ENCODE results near the gene PLP2.

PLP2 gene

DNA sequence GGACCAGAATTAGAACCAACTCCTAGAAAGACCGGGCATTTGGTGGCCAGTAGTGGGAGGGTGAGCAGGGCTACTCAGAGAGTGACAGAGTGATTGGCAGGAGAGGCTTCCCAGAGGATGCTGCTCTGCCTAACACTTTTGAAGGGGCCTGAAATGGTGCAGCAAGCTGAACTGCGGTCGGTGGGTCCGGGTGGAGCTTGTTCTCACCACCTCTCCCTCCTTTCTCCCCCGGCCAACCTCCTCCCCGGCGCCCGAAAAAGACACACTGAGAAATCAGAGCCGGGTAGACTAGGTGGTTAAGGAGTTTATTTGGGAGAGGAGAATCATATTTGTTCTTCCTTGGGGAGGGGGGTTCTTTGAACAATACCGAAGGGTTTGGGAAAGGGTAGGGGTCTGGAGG lies 15.8 kb downstream of the PLP2 start:
- DNase-seq, result no peak

DNA sequence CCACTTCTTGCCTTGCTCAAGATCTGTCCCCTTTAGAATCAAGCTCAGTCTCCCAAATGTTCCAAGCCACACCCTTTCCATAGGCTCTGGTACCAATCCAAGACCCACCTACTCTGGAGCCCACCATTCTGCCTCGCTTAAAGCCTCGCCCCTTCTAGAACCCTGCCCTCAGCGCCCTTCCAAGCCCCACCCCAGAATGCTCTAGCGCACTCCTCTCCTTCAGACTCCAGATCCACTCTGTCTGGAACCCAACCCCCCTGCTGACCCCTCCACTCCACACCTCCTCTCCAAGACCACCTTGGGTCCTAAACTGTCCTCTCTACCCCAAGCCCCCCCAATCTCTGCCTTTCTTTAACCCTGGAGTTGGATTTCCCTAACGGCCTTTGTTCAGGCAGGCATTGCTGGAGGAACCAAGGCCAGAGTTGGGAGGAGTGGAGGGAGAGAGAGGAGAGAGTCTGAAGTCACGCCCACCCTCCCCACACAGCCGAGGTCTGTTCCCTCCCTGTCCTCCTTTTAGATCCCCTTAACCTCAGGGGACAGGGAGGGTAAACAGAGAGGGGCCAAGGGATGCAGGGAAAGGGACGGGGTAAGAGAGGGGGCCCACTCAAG lies 16.9 kb downstream of the PLP2 start:
- no peak for DNase-seq

DNA sequence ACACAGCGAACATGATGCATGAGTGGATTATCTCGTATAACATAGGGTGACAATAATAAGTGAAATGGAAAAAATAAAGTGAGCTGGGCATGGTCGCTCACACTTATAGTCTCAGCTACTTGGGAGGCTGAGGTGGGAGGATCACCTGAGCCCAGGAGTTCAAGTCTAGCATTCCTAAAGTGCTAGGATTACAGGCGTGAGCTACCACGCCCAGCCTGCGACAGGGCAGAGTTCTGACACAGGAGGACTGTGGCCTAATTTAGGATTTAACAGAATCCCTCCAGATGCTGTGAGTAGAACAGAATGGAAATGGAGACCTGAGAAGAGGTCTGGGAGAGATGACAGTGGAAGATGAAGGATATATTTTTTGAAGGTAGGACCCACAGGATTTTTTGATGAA lies 17.9 kb downstream of the PLP2 start:
- DNase-seq, result no peak

DNA sequence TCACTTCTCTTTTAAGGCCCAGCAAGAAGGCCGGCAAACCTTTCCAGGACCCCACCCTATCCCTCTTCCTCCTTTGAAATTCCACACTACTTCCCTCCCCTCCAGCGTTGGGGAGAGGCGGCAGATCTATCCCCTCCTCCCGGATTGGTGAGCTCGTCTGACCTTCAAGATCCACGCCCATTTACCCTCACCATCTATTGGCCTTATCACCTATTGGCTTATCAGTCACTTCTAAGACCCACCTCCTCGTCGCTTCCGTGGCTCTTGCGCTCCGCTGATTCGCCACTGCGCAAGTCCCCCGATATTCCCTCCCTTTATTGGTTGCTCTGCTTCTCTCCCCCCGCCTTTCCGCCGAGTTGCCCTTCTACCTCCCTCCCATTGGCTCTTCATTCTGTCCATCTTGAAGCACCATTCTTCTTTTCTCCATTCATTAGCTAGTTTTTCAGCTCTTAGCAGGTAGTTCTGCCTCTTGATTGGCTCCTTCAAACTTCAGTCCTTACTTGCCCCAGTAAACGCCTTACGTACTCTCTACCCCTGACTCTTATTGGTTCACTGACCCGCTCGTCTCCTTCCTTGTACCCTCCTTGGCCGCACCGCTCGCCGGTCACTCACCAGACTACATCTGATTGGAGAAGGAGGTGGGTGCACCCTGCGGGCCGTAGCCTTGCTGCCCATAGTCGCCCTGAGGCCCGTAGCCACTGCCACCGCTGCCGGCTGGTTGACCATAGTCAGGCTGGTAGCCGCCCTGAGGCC lies 19.3 kb downstream of the PLP2 start:
- DNase-seq, result peak; percentile 97

DNA sequence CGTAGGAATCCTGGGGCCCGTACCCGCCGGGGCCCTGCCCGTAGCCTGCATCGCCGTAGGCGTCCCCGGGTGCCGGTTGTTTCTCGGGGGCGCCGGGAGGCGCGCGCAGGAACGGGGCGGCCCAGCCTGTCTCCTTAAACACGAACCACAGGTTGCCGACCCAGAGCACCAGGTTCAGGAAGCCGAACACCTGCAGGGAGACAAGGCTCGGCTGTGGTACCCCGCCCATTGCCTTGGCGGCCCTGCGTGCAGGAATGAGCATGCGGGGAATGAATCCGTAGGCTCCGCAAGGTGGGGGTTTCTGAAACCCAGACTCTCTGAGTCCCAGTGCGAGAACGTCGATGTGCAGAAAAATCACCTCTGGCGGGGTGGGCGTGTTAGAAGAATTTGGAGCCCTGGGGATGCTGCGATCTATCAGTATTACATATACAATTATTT lies 19.9 kb downstream of the PLP2 start:
- DNase-seq, result no peak

DNA sequence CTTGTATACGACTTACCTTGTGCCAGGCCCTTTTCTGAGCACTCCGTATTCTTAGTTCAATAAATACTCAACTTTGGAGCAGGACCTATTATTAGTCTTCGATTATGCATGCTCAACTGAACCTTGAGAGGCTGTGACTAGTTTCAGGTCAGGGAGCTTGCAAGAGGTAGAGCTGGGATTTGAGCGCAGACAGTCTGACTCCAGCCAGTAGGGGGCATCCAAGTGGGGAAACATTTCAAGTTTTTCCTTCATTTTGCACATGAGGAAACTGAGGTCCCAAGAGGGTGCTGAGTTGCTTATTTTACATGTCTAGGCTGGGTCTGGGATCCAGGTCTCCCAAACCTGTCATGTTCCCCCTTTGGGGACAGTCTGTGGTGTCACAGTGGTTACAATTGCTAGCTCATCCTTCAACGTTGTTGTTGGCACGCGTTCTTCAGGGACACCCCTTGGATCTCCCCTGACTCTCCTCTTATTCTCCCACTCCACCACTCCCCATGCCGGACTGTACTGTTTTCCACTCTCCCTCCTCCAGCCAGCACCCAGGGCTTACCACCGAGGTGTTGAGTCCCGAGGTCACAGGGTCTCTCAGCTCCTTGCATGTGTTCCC lies 21.1 kb downstream of the PLP2 start:
- no peak for DNase-seq

DNA sequence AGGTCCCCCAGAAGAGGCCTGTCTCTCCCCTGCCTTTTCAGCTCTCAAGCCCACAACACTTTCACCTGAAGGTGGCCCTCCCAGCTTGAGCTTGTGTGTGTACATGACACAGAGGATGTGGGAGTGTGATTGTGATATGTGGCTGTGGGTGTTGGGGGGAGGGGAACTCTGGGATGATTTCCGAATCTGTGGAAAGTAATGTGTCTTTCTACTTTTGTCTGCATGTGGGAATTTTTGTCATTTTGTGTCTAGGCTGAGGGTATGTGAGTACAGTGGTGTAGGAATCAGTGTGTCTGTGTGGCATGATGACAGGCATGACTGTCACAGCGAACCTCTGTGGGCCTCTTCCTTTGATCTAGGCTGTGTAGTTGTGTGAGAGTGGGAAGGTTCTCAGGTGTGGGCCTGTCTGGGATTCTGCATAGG lies 21.9 kb downstream of the PLP2 start:
- no peak for DNase-seq

DNA sequence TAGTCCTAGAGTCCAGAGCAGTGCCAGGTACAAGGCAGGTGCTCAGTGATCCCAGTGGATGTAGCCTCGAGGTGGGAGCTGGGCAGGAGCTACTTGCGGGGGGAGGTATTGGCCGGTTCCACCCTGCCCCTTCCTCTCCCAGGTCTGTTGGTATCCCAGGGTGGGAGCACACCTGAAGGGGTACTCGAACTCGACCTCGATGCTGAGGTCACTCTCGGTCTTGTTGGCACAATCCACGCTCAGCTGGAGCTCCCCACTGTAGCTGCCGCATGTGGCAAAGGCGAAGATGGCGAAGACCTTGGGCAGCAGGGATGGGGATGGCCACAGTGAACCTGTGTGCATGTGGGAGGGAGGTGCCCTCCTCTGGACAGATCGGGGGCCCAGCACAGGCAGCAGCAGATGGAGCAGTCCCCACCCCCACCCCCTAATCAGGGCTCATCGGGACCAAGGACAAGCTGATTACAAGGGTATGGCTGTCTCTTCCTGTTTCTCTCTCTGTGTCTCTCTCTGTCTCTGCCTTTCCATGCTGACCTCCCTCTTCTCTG lies 25.9 kb downstream of the PLP2 start:
- DNase-seq, result no peak

DNA sequence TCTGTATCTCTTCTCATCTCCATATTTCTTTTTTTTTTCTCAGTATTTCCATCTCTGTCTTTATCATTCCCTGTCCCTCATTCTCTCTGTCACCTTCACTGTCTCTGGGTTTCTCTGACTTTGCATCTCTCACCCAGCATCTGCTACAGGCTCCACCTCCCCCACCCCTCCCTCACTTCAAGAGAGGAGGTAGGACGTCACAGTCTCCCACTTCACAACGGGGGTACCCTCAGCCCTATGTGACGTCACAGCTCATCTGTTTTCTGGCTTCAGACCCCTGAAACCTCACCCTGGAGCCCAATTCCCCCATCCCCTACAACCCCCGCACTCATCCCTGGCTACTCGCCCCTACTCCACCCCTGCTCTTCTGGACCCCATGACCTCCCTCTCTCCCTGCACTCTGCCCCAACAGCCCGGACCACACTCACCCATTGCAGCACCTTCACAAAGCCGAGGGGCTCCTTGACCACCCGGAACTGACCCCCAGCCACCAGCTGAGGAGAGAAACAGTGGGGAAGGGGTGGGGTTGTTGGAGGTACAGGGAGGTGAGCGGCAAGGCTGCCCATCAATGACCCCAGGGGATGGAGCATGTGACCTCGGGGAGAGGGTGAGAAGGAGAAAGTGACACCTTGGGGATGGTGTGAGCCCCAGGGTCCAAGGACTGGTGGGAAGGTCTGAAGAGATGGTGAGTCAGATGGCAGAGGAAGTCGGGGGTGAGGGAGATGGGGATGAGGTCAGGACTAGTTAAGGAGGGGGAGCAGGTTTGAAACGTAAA lies 27.0 kb downstream of the PLP2 start:
- DNase-seq, result no peak

DNA sequence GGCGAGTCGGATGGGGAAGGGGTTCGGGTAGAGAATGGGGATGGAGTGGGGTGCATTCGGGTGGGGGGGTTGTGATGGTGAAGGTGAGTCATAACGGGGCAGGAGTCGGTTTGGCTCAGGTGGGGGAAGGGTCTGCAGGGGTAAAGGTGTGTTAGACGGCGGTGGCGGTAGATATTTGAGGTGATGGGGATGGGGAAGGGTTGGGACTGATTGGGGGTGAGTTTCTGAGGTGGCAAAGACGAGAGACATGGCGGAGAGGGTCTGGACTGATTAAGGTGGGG lies 27.6 kb downstream of the PLP2 start:
- DNase-seq, result no peak

DNA sequence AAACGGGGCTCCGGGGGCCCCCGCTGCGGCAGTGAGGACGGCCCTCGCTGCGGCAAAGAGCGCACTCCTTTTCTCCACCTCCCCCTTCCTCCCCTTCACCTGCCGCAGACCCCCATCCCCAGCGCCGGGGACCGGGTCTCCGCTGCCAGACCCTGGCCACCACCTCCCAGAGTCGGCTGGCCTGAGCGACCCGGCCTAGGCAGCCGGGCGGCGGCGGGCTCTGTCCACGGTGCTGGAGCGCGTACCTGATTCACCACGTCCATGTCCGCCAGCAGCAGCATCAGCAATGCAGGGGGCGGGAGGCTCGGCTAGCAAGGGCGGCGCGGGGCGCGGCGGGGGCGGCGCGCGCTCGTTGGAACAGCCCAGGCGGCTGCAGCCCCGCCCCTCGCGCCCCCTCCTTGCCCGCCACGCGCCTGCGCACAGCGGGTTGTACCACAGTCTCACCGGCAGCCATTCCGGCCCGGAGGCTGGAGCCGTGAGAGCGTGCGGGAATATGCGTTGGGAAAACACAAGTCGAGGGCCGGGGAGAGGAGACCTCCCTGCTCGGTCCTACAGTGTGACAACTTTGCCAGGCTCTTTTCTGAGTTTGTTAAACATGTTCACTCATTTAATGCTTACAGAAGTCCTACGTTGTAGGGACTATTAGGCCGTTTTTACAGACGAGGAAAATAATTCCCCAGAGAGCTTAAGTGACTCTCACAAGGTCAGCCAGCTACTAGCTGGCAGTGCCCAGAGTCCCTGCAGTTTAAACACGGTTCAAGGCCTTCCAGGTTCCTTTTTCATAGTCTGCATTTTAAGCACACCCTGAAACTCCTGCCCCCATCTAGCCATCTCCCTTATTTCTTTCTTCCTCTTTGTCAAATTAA lies 28.4 kb downstream of the PLP2 start, which contains the start of gene SYP:
Gene SYP (minus strand): TSS at position 288 of the 866 bp plus-strand sequence. CDS start 7 bp downstream, at position 281.
- DNase-seq, result peak in 1 of 2 experiments; percentile 51

DNA sequence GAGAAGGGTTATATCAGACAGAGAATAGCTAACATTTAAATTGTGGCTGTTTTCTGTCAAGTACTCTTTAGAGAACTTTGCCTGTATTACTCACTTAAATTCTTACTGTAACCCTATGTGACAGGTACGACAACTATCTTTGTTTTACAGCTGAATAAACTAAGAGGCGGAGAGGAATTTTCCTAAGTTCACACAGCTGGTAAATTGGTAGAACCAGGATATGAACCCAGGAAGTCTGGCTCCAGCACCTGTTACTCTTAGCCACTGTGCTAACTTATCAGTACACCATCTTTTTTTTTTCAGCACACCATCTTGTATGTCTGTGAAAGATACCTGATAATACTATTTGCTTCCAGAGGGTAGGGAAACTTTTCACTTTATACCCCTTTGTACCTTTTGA lies 30.3 kb downstream of the PLP2 start:
- no peak for DNase-seq

DNA sequence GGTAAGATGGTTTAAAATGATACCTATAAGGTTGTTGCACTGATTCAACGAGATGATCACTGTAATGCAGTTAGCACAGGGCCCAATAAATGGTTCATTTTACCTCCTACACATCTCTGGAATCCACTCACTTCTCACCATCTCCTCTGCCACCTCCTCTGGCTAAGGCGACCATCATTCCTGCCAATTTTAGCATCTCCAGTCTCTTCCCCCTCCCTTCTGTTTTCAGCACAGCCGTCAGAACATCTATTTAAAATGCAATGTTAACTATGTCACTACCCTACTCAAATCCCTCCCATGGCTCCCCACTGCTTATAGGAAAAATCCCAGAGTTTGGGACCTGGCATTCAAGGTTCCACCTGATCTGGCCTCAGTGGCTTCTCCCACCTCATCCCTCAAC lies 31.8 kb downstream of the PLP2 start:
- DNase-seq, result no peak

DNA sequence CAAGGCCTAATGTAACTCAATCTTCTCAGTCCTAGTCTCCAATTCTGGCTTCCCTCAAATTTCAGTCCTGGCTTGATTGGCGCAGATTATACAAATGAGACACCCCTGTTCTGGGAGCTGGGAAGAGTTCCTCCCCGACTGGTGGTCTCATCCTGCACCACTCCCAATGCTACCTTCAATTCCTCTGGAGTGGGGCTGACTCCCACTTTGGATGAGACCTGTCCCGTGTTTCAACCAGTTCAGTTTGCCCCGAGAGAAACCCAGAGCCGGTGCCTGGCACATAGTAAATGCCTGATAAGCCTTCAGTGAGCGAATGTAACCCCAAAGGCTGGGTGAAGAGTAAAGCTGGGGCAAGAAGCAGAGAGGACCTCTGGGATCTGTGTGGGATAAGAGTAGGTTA lies 32.3 kb downstream of the PLP2 start:
- DNase-seq, result no peak

DNA sequence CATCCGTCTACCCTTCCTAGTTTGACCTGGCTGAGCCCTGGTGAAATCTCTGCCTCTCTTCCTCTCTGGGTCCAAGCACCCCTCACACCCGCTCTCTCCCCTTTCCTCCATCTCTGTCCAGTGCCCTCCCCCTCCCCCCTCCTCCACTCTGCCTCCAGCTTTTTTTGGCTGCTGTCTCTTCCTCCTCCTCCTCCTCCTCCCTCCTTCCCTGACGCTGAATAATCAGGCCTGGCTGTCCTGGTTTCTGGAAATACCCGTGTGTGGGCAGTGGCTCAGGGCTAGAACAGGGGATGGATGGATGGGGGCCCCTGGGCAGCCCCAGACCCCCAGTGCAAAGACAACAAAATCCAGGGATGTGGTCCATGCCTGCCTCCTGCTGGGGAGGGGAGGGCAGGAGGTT lies 33.0 kb downstream of the PLP2 start:
- no peak for DNase-seq

DNA sequence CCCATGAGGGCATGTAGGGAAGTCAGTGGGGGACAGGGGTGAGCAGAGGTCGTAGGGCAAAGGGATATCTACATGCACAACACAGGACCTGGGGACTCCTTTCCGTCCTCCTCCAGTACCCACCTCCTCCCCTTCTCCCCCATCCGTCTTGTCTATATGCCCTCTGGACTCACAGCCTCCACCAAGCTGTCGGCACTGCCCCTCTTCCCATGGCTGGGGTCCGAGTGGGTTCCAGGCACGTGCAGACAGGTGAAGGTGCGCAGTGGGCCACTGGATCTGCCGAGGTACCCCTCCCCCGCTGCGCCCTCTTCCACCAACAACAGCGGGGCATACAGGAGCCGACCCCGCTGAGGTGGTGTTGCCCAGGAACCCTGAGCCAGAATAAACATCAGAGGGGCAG lies 33.7 kb downstream of the PLP2 start:
- no peak for DNase-seq

DNA sequence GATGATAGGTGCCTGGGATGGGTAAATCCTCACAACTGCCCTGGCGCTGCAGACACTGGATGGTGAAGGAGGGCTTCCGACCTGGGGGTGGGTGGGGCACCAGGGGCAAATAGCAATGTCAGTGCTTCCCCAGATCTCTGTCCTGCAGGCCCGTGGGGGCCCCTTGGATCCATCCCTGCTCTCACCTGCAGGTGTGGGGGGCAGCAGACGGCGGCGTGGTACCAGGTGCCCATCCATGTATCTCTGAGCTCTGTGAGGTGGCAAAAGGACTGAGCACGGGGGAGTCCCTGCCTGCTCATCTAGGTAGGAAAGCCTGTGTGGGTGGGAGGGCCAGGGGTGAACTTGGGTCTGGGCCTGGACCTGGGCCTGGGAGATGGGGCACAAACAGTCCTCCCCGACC lies 34.8 kb downstream of the PLP2 start:
- no peak for DNase-seq

DNA sequence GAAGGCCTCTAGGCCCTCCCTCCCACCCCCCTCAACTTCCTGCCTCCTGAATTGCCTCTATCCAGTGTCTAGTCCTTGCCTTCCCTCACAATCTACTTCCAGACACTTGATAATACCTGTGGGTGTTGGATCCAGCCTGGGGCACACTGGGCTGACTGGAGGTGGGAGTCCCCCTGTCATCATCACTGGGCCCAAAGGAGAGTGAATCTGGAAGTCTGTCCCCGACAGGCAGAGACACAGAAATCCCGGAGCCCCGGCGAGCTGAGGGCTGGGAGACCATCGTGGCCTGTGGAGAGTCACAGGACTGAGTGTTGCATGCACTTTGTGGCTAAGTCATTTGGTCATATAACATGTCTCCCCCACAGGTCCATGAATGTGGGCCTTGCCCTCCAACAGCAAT lies 36.7 kb downstream of the PLP2 start:
- no peak for DNase-seq

DNA sequence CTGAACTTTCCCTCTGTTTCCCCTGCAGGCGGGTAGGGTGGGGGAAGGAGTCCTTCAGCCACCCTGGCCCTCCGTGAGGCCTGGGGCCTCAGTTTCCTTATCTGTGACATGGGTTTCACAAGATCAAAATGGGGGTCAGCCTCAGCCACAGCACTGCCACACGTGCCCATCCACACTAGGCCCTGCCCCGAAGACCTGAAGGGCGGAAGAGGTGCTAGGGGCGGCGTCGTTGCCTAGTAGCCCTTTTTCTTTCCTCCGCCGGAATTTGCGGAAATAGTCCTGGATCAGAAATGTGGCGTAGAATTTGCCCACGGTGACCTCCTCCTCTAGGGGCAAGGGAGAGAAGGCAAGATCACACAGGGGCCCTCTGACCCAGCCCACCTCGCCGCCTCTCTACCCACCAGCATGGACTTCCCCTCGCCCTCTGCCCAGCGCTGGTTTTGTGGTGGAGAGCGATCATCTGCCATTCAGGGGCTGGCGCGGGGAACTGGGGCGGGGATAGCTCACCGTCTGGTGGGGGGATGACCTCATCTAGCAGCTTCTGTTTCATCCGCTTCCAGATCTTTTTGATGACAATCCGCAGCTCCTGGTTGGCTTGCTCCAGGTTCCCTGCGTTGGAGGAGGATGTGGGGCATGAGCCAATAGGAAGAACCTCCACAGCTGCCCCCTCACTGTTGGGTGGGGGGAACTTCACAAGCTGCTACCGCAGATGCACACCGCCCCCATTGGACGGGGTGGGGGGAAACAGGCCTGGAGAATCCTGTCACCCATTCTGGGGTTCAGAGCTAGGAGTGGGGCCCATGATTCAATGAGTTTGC lies 37.9 kb downstream of the PLP2 start:
- no peak for DNase-seq

DNA sequence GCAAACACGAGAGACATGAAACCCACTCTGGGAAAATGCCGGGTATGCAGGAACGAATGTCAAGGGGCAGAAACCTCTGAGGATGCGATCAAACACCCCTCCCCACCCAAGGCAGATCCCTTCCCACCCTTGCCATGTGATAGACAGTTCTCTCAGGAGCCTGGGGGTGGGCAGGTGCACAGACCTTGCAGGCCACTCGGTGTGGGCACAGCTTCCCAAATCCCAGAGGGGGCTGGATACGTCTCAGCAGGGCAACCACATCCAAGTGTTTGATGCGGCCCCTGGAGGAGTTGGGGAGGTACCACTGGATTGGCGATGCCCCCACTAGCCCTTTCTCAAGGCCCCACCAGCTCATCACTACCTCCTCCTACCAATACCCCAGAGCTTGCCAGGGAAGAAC lies 38.7 kb downstream of the PLP2 start:
- no peak for DNase-seq

DNA sequence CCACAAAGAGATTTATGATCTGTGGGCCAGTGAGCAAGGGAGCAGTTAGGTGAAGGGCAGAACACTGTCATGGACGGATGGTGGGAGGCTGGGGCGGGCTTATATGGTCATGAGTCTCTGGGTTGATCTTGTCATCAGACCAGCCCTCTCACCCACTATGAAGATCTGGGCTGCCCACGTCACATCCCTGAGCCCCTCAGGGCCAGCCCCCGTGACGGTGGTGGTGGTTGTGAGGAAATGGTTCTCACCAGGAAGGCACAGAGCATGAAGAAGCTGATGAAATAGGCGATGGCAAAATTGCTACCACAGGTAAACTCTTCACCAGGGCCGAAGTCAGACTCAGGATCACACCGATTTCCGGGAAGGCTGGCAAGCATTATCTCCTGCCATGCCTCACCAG lies 39.4 kb downstream of the PLP2 start:
- DNase-seq, result no peak

DNA sequence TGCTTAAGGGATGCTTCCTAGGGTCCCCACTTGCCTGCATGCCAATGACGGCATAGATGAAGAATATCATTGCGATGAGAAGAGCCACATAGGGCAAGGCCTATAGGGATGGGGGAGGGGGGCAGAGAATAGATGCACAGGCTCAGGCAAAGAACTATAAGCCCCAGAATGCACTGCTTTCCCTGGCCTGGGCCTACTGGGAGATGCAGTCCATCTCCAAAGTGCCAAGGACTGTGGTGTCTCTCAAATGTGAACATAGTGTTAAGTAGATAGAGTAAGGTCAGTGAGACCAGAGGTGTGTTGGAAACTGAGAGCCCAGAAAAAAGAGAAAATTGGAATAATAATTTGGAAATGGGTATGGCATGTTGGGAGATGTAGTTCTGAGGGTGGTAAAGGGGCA lies 40.5 kb downstream of the PLP2 start:
- no peak for DNase-seq

All from SW 1271 (cell line).